Common myeloid progenitor, CD34-positive (primary cell): ENCODE measurements around the gene DHDH.

Source experiments
- CTCF ChIA-PET: fragments of 350-600 bp; sonication (Branson Sonifier 250); formaldehyde crosslinking; loops from one replicate; lab custom pipeline; 2021; ENCODE audit warnings: antibody characterized with exemption; lab: Charles Lee
- POLR2A ChIA-PET: fragments of 350-600 bp; sonication (Branson Sonifier 250); formaldehyde crosslinking; loops from one replicate; lab custom pipeline; 2021; ENCODE audit warnings: antibody characterized with exemption; lab: Charles Lee
- DNase-seq, 3 donors: peaks; one replicate each; pipeline versions ENCODE4 v3.0.0 to v3.0.0-alpha.2; 2013
- H3K27ac ChIP-seq, 2 experiments: 1 replicate in 1 of 2; 2 replicates in 1 of 2; pipeline ENCODE4 v1.7.0; 2013; ENCODE audit warnings: inconsistent platforms in 2 of 2, low read length in 2 of 2, mild to moderate bottlenecking in 2 of 2, low read depth in 1 of 2, moderate library complexity in 1 of 2; ENCODE audit not compliant: severe bottlenecking in 2 of 2, insufficient read depth in 1 of 2, poor library complexity in 1 of 2
- H3K27me3 ChIP-seq, 5 experiments: replicated peaks in 2 of 5; 1 replicate in 3 of 5; 2 replicates in 2 of 5; pipeline versions ENCODE4 v1.6.1 to v1.7.0; 2013; ENCODE audit warnings: low read length in 4 of 5, mild to moderate bottlenecking in 2 of 5, moderate library complexity in 2 of 5, inconsistent platforms in 1 of 5; ENCODE audit not compliant: insufficient read depth in 5 of 5, control insufficient read depth in 4 of 5
- H3K36me3 ChIP-seq, 4 experiments: 1 replicate in 2 of 4; 2 replicates in 2 of 4; pipeline versions ENCODE4 v1.6.1 to v1.7.0; 2013; ENCODE audit warnings: low read length in 3 of 4, control low read depth in 1 of 4, mild to moderate bottlenecking in 1 of 4; ENCODE audit not compliant: control insufficient read depth in 4 of 4, insufficient read depth in 4 of 4
- H3K4me1 ChIP-seq, 4 experiments: 1 replicate in 3 of 4; 2 replicates in 1 of 4; pipeline versions ENCODE4 v1.6.1 to v1.7.1; 2013; ENCODE audit warnings: low read length in 3 of 4, mild to moderate bottlenecking in 3 of 4, control low read depth in 1 of 4, inconsistent platforms in 1 of 4, moderate library complexity in 1 of 4; ENCODE audit not compliant: control insufficient read depth in 4 of 4, insufficient read depth in 4 of 4; ENCODE audit errors: control extremely low read depth in 1 of 4
- H3K4me3 ChIP-seq, 7 experiments: 1 replicate in 4 of 7; 2 replicates in 3 of 7; pipeline versions ENCODE4 v1.5.1 to v1.7.0; 2013; ENCODE audit warnings: mild to moderate bottlenecking in 7 of 7, low read length in 6 of 7, moderate library complexity in 6 of 7, inconsistent platforms in 2 of 7, low read depth in 2 of 7, control low read depth in 1 of 7; ENCODE audit not compliant: insufficient read depth in 4 of 7, control insufficient read depth in 1 of 7; ENCODE audit errors: extremely low read depth in 1 of 7
- H3K9me3 ChIP-seq, 5 experiments: 1 replicate in 4 of 5; 2 replicates in 1 of 5; pipeline versions ENCODE4 v1.6.1 to v1.7.1; 2013; ENCODE audit warnings: low read length in 4 of 5, mild to moderate bottlenecking in 2 of 5, inconsistent platforms in 1 of 5, low read depth in 1 of 5, moderate library complexity in 1 of 5; ENCODE audit not compliant: control insufficient read depth in 4 of 5, insufficient read depth in 2 of 5; ENCODE audit errors: control extremely low read depth in 1 of 5
- WGBS: methylation state at CpG from one replicate; pipeline ENCODE4 v1.1.5; 2013; ENCODE audit not compliant: insufficient coverage; 5-methylcytosine and 5-hydroxymethylcytosine counted together

Gene DHDH

DNA sequence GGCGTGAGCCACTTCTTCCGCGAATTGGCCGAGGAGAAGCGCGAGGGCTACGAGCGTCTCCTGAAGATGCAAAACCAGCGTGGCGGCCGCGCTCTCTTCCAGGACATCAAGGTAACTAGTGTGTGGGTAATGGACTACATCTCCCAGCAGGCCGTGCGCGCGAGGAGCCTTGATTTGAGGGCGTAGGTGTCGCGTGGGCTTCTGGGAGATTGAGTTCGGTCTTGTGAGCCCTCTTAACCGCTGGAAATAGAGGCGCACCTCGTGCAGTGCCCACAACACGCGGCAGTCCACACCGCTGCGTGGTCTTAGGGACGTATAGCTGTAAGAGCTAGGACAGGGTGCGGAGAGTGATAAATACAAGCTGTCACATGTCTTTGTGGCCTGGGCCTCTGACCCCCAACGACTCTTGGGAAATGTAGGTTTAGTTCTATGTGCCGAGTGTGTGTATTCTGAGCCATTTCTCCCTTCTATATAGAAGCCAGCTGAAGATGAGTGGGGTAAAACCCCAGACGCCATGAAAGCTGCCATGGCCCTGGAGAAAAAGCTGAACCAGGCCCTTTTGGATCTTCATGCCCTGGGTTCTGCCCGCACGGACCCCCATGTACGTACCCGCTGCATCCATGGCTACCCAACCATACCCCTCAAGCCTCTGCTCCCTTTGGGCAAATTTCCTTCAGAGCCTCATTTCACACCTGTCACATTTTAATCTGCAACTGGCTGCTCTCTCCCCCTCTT is 32.5 kb downstream of the DHDH start:
- POLR2A ChIA-PET: interaction anchor here (0.7 to 1.2 kb wide), 5 partner anchors 13 to 94 kb away, joined by 3 to 4 read pairs (median 3); partner anchors contain the start of gene PPP1R15A

DNA sequence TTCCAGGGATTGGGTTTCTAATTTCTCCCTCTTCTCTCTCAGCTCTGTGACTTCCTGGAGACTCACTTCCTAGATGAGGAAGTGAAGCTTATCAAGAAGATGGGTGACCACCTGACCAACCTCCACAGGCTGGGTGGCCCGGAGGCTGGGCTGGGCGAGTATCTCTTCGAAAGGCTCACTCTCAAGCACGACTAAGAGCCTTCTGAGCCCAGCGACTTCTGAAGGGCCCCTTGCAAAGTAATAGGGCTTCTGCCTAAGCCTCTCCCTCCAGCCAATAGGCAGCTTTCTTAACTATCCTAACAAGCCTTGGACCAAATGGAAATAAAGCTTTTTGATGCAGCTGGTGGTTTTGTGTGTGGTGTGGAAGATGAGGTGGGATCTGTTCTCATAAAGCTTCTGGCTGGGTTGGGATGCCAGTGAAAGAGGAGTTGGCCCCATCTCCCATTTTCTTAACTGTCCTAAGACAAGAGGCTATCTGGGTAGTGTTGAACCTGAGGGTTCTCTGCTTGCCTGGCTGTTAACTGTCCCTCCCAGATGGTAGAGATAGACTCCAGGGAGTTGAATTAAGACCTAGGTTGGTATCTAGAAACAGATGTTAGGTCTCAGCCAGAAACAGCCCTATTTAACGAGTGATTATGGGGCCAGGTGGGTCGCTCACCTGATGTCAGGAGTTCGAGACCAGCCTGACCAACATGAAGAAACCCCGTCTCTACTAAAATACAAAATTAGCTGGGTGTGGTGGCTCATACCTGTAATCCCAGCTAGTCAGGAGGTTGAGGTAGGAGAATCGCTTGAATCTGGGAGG is 33.2 kb downstream of the DHDH start:
- Histone ChIP-seq H3K27me3 (no peaks in the 10 kb centered on the region), H3K4me3 (peak overlapping the region in 6 of 7 experiments; percentile 81 to 96 (median 92)), H3K9me3 (no peaks in the 10 kb centered on the region), H3K36me3 (peaks cover 14 to 43% (median 31%) of the 10 kb centered on the region in 4 experiments), H3K4me1 (peaks cover 13 to 53% (median 49%) of the 10 kb centered on the region in 4 experiments), H3K27ac (peak overlapping the region in 1 of 2 experiments; percentile 85)
- no peak for DNase-seq
- POLR2A ChIA-PET: interaction anchor here (0.6 to 1.3 kb wide), 3 partner anchors 27 to 636 kb away, joined by 3 to 4 read pairs (median 3); partner anchors contain the start of genes GYS1 and RUVBL2
- CTCF ChIA-PET: interaction anchor here (0.7 to 1.7 kb wide), 7 partner anchors 10 to 124 kb away, joined by 3 to 6 read pairs (median 5); no protein-coding TSS in a partner anchor
- 92% methylated on average over 7 of the region's 10 CpGs for WGBS

More for the DNA sequence above, 32.5 kb downstream of the DHDH start:
- DNase-seq: peak; percentile 84 to 92 (median 90)
- Histone ChIP-seq H3K27me3 (no peaks in the 10 kb centered on the region), H3K27ac (peak overlapping the region; percentile 68 to 85), H3K9me3 (no peaks in the 10 kb centered on the region), H3K4me1 (peaks cover 13 to 61% (median 54%) of the 10 kb centered on the region in 4 experiments), H3K36me3 (peaks cover 14 to 46% (median 31%) of the 10 kb centered on the region in 4 experiments), H3K4me3 (peak overlapping the region; percentile 81 to 96 (median 92))
- WGBS: 29% methylated on average over 17 of the region's 36 CpGs
- CTCF ChIA-PET: interaction anchor here (0.7 to 1.7 kb wide), 3 partner anchors 11 to 124 kb away, joined by 3 to 6 read pairs (median 5); no protein-coding TSS in a partner anchor

DNA sequence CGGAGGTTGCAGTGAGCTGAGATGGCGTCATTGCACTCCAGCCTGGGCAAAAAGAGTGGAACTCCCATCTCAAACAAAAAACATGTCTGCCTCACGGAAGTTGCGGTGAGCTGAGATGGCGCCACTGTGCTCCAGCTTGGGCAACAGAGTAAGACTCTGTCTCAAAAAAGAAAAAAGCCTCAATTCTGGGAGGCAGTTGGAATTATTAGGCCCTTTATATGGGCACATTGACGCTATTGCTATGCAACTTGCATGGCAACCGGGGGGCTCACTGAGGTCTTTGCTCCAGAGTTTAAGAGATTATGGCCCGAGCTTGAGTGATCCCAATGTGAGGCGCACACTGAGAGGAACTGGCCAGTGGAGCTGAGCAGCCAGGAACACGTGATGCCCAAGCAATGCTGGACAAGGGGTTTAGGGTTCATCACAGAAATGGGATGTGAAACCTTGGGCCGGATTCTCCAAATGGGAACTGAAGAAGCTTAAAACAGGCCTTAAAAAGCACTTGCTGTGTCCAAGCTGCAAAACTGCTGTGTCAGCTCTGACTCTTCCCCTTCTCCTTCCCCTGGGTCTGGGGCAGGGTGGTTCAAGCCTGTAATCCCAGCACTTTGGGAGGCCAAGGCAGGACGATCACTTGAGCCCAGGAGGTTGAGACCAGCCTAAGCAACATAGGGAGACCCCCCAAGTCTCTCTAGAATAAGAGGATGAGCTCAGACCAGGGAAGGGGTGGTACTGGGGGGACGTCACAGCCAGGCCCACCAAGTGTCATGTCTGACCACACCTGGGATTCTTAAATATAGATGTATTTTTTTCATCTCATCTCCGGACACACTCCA is 34.1 kb downstream of the DHDH start:
- DNase-seq: peak in 2 of 3 donors; percentile 34 to 44
- WGBS: 94% methylated on average over 12 of the region's 14 CpGs

DNA sequence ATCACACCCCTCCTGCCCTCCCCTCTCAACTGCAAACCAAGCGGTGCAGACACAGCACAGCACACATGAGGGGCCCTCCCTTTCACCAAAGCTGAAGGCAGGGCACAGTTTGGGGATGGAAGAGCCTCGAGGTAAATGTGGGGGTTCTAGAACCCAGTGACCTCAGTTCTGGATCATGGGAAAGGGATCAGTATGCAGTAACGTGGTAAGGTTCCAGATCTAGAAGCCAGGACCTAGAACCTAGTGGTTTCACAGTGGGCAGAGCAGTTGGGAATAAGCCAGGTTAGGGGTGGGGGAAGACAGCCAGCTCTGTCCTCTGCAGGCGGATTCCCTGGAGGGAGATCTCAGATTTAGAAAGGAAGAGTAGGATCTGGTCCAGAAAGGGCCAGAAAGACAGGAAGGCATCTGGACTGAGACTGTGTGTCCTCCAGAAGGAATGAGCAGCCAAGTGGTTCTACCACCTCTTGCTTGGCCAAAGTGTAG is 34.7 kb downstream of the DHDH start:
- ChIA-PET CTCF (interaction anchor here (0.7 to 1.3 kb wide), 6 partner anchors 8 to 180 kb away, joined by 3 to 5 read pairs (median 3); partner anchors contain the start of genes GYS1 and RUVBL2), POLR2A (interaction anchor here (0.6 to 1.3 kb wide), 4 partner anchors 25 to 95 kb away, joined by 3 read pairs; partner anchors contain the start of genes GYS1, NUCB1 and RUVBL2)
- H3K27ac ChIP-seq: no peak overlapping the region
- peaks cover 14 to 49% (median 35%) of the 10 kb centered on the region in 4 experiments for H3K36me3 ChIP-seq
- H3K4me1 ChIP-seq: peaks cover 13 to 40% (median 36%) of the 10 kb centered on the region in 4 experiments
- 95% methylated on average over 3 of the region's 4 CpGs for WGBS
- peak in 2 of 3 donors; percentile 29 to 40 for DNase-seq
- H3K9me3 ChIP-seq: no peaks in the 10 kb centered on the region
- H3K4me3 ChIP-seq: no peak overlapping the region
- H3K27me3 ChIP-seq: no peaks in the 10 kb centered on the region

More for the DNA sequence above, 34.1 kb downstream of the DHDH start:
- Histone ChIP-seq H3K36me3 (peaks cover 14 to 43% (median 31%) of the 10 kb centered on the region in 4 experiments), H3K27ac (peak overlapping the region in 1 of 2 experiments; percentile 85), H3K4me3 (peak overlapping the region in 1 of 7 experiments; percentile 36), H3K27me3 (no peaks in the 10 kb centered on the region), H3K4me1 (peaks cover 13 to 45% (median 41%) of the 10 kb centered on the region in 4 experiments), H3K9me3 (no peaks in the 10 kb centered on the region)
- POLR2A ChIA-PET: interaction anchor here (0.6 to 1.3 kb wide), 5 partner anchors 26 to 636 kb away, joined by 3 to 4 read pairs (median 3); partner anchors contain the start of genes GYS1, NUCB1 and RUVBL2
- CTCF ChIA-PET: interaction anchor here (0.7 to 1.3 kb wide), 8 partner anchors 9 to 179 kb away, joined by 3 to 5 read pairs (median 3); partner anchors contain the start of genes GYS1 and RUVBL2

DNA sequence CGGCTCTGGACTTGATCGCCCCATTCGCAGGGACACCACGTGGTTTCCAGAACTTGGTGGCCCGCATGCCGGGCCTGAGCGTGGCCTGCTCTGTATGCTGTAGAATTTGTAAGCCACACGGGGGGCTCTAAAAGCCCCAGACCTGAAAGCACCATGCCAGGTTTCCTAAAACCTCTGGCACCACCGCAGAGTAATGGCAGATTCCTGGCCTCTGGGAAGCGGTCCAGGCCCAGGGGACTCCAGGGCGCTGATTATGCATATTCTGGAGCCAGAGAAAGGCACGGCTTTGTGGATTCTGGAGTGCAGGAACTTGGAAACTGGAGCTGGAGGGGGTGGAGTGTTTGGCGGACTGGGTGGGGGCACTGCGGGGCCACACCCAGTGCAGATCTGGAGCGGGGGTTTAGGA is 35.3 kb downstream of the DHDH start:
- Histone ChIP-seq H3K27me3 (no peaks in the 10 kb centered on the region), H3K4me3 (no peak overlapping the region), H3K9me3 (no peaks in the 10 kb centered on the region), H3K27ac (no peak overlapping the region), H3K36me3 (peaks cover 14 to 51% (median 37%) of the 10 kb centered on the region in 4 experiments), H3K4me1 (peaks cover 9 to 35% (median 30%) of the 10 kb centered on the region in 4 experiments)
- no peak for DNase-seq
- ChIA-PET CTCF (interaction anchor here (2.3 kb wide), 1 partner anchor 24 kb away, joined by 7 read pairs; the partner anchor contains the start of genes GYS1 and RUVBL2), POLR2A (no interaction called here)
- 98% methylated on average over 15 of the region's 15 CpGs for WGBS
